ENCODE measurements around the gene WDPCP. TPM values are rescaled to one million over a fixed set of nuclear protein-coding genes. Genes with fewer than 3 reads are reported as not detected.
"Not testable (repeated sequence)": the region's sequence is repeated elsewhere in the genome, so short reads cannot be mapped to it uniquely, and the experiment has no call there.

The WDPCP gene
- total RNA-seq, 1 donor from 2014 or later = 29.6 TPM

- no peak for DNase-seq
Observed at GRCh38 chr2:63539416-63540162, 48.7 kb downstream of the WDPCP start.

GRCh38 chr2:63538390-63538789 lies 49.9 kb downstream of the WDPCP start:
- DNase-seq = no peak

GRCh38 chr2:63537306-63537705 lies 51.0 kb downstream of the WDPCP start:
- DNase-seq = no peak

- no peak for DNase-seq
Observed at GRCh38 chr2:63530704-63531279, 57.5 kb downstream of the WDPCP start.

GRCh38 chr2:63525905-63526304 lies 62.4 kb downstream of the WDPCP start:
- DNase-seq = no peak

- no peak for DNase-seq
Observed at GRCh38 chr2:63522950-63523349, 65.3 kb downstream of the WDPCP start.

- DNase-seq = no peak
Observed at GRCh38 chr2:63520793-63521192, 67.5 kb downstream of the WDPCP start.

GRCh38 chr2:63514781-63515180 lies 73.5 kb downstream of the WDPCP start:
- no peak for DNase-seq

GRCh38 chr2:63514237-63514716 lies 74.0 kb downstream of the WDPCP start:
- DNase-seq = no peak

GRCh38 chr2:63506320-63506719 lies 82.0 kb downstream of the WDPCP start:
- DNase-seq = no peak

GRCh38 chr2:63503818-63504217 lies 84.5 kb downstream of the WDPCP start:
- no peak for DNase-seq

- DNase-seq = no peak
Observed at GRCh38 chr2:63500398-63500797, 87.9 kb downstream of the WDPCP start.

- DNase-seq = no peak
Observed at GRCh38 chr2:63497576-63497975, 90.7 kb downstream of the WDPCP start.

- DNase-seq = no peak
Observed at GRCh38 chr2:63494968-63495367, 93.3 kb downstream of the WDPCP start.

GRCh38 chr2:63494100-63494499 lies 94.2 kb downstream of the WDPCP start:
- no peak for DNase-seq

- no peak for DNase-seq
Observed at GRCh38 chr2:63488118-63488713, 100.1 kb downstream of the WDPCP start.

- no peak for DNase-seq
Observed at GRCh38 chr2:63486861-63487290, 101.4 kb downstream of the WDPCP start.

- no peak for DNase-seq
Observed at GRCh38 chr2:63484901-63485300, 103.4 kb downstream of the WDPCP start.

GRCh38 chr2:63484481-63484880 lies 103.8 kb downstream of the WDPCP start:
- no peak for DNase-seq

GRCh38 chr2:63477686-63478085 lies 110.6 kb downstream of the WDPCP start:
- no peak for DNase-seq

GRCh38 chr2:63469313-63469712 lies 119.0 kb downstream of the WDPCP start:
- not testable (repeated sequence) for DNase-seq

GRCh38 chr2:63465633-63466032 lies 122.6 kb downstream of the WDPCP start:
- no peak for DNase-seq

- no peak for DNase-seq
Observed at GRCh38 chr2:63463142-63463541, 125.1 kb downstream of the WDPCP start.

- no peak for DNase-seq
Observed at GRCh38 chr2:63446658-63447057, 141.6 kb downstream of the WDPCP start.
